ENCODE measurements around the gene FBXL19. TPM values are rescaled to one million over a fixed set of nuclear protein-coding genes. Genes with fewer than 3 reads are reported as not detected.

The FBXL19 gene
- total and polyA plus RNA-seq, 2 experiments from 2014 or later: 2.1 to 19.4 TPM

DNA sequence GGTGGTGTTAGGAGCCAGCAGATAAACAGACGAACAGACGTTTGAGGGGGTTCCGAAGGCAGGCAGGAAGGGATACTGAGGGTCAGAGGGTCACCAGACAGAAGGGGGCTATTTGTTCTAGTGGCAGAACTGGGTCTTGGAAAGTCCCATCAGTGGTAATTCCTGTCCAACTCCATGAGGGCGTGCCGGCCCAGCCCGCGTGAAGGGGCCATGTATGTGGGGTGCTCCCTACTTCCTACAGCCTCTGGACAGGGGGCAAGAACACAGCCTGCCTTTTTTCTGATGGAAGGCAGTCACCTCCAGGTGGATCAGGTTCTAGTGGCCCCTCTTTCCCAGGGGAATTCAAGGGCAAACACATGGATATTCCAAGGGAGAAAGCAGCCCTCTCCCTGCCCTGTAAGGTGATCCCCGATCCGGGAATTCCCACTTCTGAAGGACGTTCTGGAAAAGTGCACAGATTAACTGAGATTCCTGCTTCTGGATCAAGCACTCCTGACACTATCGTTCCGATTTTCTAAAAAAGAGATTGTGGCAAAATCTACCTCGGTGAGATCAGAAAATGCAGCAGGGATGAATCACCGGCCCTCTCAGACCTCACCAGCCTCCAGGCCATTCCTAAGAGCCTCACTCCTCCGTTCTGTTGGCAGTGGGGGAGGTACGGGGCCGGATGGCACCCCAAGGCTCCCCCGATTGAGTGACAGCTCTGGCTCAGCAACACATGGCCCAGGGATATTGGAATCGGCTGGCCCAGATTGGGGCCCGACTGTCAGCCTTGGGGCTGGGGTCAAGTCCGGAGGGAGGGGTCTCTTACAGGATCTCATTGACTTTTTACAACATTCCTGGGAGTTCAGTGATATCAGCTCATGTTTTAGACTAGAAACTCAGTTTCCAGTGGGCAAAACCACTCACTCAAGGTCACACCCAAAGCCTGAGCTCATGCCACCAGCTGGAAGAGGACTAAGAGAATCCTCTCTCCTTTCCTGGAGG is 74.6 kb downstream of the FBXL19 start:
- no peaks in the 10 kb centered on the region for H3K9me3 ChIP-seq (ENCODE audit: low read depth)
- peak; percentile 66 for DNase-seq (ENCODE audit: low spot score)
- TF ChIP-seq EZH2 (IDR thresholded peaks at IDR 0.05; ENCODE audit: borderline replicate concordance): no peak
- no peak for TF ChIP-seq EZH2phosphoT487 (IDR thresholded peaks at IDR 0.05; ENCODE audit: low read depth, severe bottlenecking, unreplicated experiment)
- H3K9me2 ChIP-seq (replicated peaks; ENCODE audit: insufficient read depth): no peaks in the 10 kb centered on the region
- H3K27me3 ChIP-seq: peaks cover 4% of the 10 kb centered on the region
- peak overlapping the region; percentile 81 for H3K27ac ChIP-seq
- peak overlapping the region; percentile 96 for H3K4me2 ChIP-seq
- peaks cover 26% of the 10 kb centered on the region for H3K4me1 ChIP-seq (ENCODE audit: insufficient read depth)
- no peaks in the 10 kb centered on the region for H3K36me3 ChIP-seq (replicated peaks; ENCODE audit: insufficient read depth, low read depth)
- WGBS (ENCODE audit: low lambda C conversion rate, missing lambda C conversion rate): 52% methylated on average over 21 of the region's 21 CpGs
- peak overlapping the region; percentile 47 for H3K4me3 ChIP-seq
- H4K20me1 ChIP-seq (ENCODE audit: insufficient read depth, poor library complexity, severe bottlenecking): no peaks in the 10 kb centered on the region
- H2AFZ ChIP-seq: peak overlapping the region; percentile 90
- no peaks in the 10 kb centered on the region for H3K79me2 ChIP-seq

MicroRNAs encoded within 50 kb of the gene (microRNA counts, 767-probe panel; counts per million panel counts)
- not detected for microRNA hsa-miR-762

Small RNA genes lying within 50 kb of the gene (microRNA-seq; reads per million reads assigned to microRNA genes)
- not detected for gene MIR4519
- not detected for gene MIR762

Small RNA genes lying within 50 kb of the gene (small RNA-seq; reads per million reads assigned to genes)
- not detected for gene AC135048.1
- not detected for gene MIR4519
- not detected for gene MIR762

Other genes with a start within 250 kb of the FBXL19 start
- gene SRCAP, start 224.4 kb upstream of the FBXL19 start, total RNA-seq: 9.6 and 15.3 TPM in 2 replicates
- 29.3 and 33.6 TPM in 2 replicates for gene SRCAP, start 224.4 kb upstream of the FBXL19 start, polyA plus RNA-seq
- gene PHKG2, start 175.1 kb upstream of the FBXL19 start, total RNA-seq: 27.5 and 28.0 TPM in 2 replicates
- gene PHKG2, start 175.1 kb upstream of the FBXL19 start, polyA plus RNA-seq: 39.5 and 45.6 TPM in 2 replicates
- 1.3 and 5.0 TPM in 2 replicates for gene CFAP119, start 161.5 kb upstream of the FBXL19 start, total RNA-seq
- gene CFAP119, start 161.5 kb upstream of the FBXL19 start, polyA plus RNA-seq: 4.2 and 6.1 TPM in 2 replicates
- 63.5 and 75.3 TPM in 2 replicates for gene RNF40, start 161.2 kb upstream of the FBXL19 start, total RNA-seq
- gene RNF40, start 161.2 kb upstream of the FBXL19 start, polyA plus RNA-seq: 70.4 and 75.6 TPM in 2 replicates
- gene ZNF629, start 136.4 kb upstream of the FBXL19 start, total RNA-seq: 12.2 and 15.6 TPM in 2 replicates
- gene ZNF629, start 136.4 kb upstream of the FBXL19 start, polyA plus RNA-seq: 7.7 and 8.7 TPM in 2 replicates
- gene BCL7C, start 29.5 kb upstream of the FBXL19 start, total RNA-seq: 21.4 and 25.7 TPM in 2 replicates
- gene BCL7C, start 29.5 kb upstream of the FBXL19 start, polyA plus RNA-seq: 54.1 and 57.3 TPM in 2 replicates
- gene CTF1, start 27.0 kb upstream of the FBXL19 start, total RNA-seq: 1.1 and 1.7 TPM in 2 replicates
- 13.0 and 18.2 TPM in 2 replicates for gene CTF1, start 27.0 kb upstream of the FBXL19 start, polyA plus RNA-seq
- gene ORAI3, start 25.5 kb downstream of the FBXL19 start, total RNA-seq: 42.4 and 52.5 TPM in 2 replicates
- 54.0 and 56.9 TPM in 2 replicates for gene ORAI3, start 25.5 kb downstream of the FBXL19 start, polyA plus RNA-seq
- gene SETD1A, start 34.2 kb downstream of the FBXL19 start, total RNA-seq: 1.8 and 2.7 TPM in 2 replicates
- gene SETD1A, start 34.2 kb downstream of the FBXL19 start, polyA plus RNA-seq: 2.2 and 2.3 TPM in 2 replicates
- gene HSD3B7, start 61.6 kb downstream of the FBXL19 start, total RNA-seq: 17.5 and 18.1 TPM in 2 replicates
- 16.7 and 20.8 TPM in 2 replicates for gene HSD3B7, start 61.6 kb downstream of the FBXL19 start, polyA plus RNA-seq
- 0.87 and 1.6 TPM in 2 replicates for gene STX1B, start 87.1 kb downstream of the FBXL19 start, total RNA-seq
- 2.0 and 2.7 TPM in 2 replicates for gene STX1B, start 87.1 kb downstream of the FBXL19 start, polyA plus RNA-seq
- gene STX4, start 110.0 kb downstream of the FBXL19 start, total RNA-seq: 23.2 and 25.9 TPM in 2 replicates
- 72.4 and 90.4 TPM in 2 replicates for gene STX4, start 110.0 kb downstream of the FBXL19 start, polyA plus RNA-seq
- gene ZNF668, start 150.7 kb downstream of the FBXL19 start, total RNA-seq: 6.9 and 8.1 TPM in 2 replicates
- gene ZNF668, start 150.7 kb downstream of the FBXL19 start, polyA plus RNA-seq: 12.4 and 13.0 TPM in 2 replicates
- 6.2 and 9.1 TPM in 2 replicates for gene ZNF646, start 150.8 kb downstream of the FBXL19 start, total RNA-seq
- gene ZNF646, start 150.8 kb downstream of the FBXL19 start, polyA plus RNA-seq: 3.1 and 4.8 TPM in 2 replicates
- gene PRSS53, start 165.4 kb downstream of the FBXL19 start, total RNA-seq: 1.5 and 2.2 TPM in 2 replicates
- gene PRSS53, start 165.4 kb downstream of the FBXL19 start, polyA plus RNA-seq: 0.39 and 0.66 TPM in 2 replicates
- gene VKORC1, start 171.2 kb downstream of the FBXL19 start, total RNA-seq: 105 and 128 TPM in 2 replicates
- gene VKORC1, start 171.2 kb downstream of the FBXL19 start, polyA plus RNA-seq: 195 and 228 TPM in 2 replicates
- 27.3 and 30.9 TPM in 2 replicates for gene BCKDK, start 184.8 kb downstream of the FBXL19 start, total RNA-seq
- 62.1 and 75.2 TPM in 2 replicates for gene BCKDK, start 184.8 kb downstream of the FBXL19 start, polyA plus RNA-seq
- 44.2 and 53.4 TPM in 2 replicates for gene KAT8, start 194.1 kb downstream of the FBXL19 start, total RNA-seq
- gene KAT8, start 194.1 kb downstream of the FBXL19 start, polyA plus RNA-seq: 33.9 and 34.8 TPM in 2 replicates
- gene PRSS8, start 212.2 kb downstream of the FBXL19 start, total RNA-seq: 155 and 192 TPM in 2 replicates
- 297 and 320 TPM in 2 replicates for gene PRSS8, start 212.2 kb downstream of the FBXL19 start, polyA plus RNA-seq
- 0.63 and 2.9 TPM in 2 replicates for gene PRSS36, start 226.5 kb downstream of the FBXL19 start, total RNA-seq
- gene PRSS36, start 226.5 kb downstream of the FBXL19 start, polyA plus RNA-seq: 1.4 and 2.1 TPM in 2 replicates

Measured in hepatocyte (in vitro differentiated cells).